Regular cardiac myocyte (primary cell): ENCODE data around the gene PLPP4. TPM values are rescaled to one million over a fixed set of nuclear protein-coding genes. Genes with fewer than 3 reads are reported as not detected.

ENCODE experiments used
- total RNA-seq: library from RNA; depleted of rRNA; stranded (reverse); fragments of >200 nt; gene quantifications from 2 replicates; pipeline ENCODE4 v1.2.3, GENCODE V29; 2014

PLPP4 gene
- total RNA-seq: 15.0 and 20.0 TPM in 2 replicates

DNA sequence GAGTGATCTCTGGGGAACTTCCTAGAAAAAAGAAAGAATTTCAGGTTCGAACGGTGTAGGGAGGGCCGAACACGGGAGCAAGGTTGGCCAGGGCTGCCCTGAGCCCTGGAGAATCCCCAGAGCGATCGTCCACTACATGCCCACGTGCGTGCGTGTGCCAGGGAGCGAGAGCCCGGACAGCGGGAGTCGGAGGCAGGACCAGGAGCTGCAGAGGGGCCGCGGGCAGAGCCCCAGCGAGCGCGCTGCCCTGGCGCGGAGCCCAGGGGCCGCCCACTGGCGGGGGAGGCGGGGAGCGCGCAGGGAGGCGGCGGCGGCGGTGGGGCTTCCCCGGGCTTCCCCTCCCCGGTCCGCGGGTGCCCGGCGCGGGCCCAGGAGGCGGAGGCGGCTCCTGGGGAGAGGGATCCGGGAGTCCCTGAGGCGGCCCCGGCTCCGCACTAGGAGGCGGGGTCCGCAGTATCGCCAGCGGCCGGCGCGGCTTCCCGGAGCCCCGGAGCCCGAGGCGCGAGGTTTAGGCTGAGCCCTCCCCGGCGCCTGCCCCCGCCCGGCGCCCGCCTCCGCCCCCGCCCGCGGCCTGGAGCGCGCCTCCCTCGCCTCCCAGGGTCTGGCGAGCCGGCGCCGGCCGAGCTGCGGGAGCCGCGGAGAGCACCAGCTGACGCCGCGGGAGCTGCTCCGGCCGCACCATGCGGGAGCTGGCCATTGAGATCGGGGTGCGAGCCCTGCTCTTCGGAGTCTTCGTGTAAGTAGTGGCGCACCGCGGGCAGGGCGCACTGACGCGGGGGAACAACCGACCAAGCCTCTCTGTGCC is at the start of gene PLPP4:
Gene PLPP4, plus strand, starts transcription at position 602 of the 805 bp plus-strand sequence. Its CDS starts 79 bp downstream, at position 681.

